ENCODE measurements around the gene PLAAT5.

DNA sequence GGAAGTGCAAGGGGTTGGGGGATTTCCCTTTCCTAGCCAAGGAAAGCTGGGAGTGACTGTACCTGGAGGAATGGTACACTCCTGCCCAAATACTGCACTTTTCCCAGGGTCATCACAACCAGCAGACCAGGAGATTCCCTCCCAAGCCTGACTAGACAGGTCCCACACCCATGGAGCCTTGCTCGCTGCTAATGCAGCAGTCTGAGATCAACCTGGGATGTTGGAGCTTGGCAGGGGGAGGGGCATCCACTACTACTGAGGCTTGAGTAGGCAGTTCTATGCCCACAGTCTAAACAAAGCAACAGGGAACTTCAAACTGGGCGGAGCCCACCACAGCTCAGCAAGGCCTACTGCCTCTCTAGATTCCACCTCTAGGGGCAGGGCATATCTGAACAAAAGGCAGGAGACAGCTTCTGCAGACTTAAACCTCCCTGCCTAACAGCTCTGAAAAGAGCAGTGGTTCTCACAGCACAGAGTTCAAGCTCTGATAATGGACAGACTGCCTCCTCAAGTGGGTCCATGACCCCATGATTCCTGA lies 62.9 kb downstream of the PLAAT5 start:
- TF ChIP-seq YY1 (IDR thresholded peaks at IDR 0.05; ENCODE audit: insufficient read depth, insufficient replicate concordance, low read depth, low read length) (no peak), JDP2 (CRISPR knock-in tag; IDR thresholded peaks at IDR 0.05; ENCODE audit: borderline replicate concordance) (no peak)
- TF ChIP-seq, protein P1, sequence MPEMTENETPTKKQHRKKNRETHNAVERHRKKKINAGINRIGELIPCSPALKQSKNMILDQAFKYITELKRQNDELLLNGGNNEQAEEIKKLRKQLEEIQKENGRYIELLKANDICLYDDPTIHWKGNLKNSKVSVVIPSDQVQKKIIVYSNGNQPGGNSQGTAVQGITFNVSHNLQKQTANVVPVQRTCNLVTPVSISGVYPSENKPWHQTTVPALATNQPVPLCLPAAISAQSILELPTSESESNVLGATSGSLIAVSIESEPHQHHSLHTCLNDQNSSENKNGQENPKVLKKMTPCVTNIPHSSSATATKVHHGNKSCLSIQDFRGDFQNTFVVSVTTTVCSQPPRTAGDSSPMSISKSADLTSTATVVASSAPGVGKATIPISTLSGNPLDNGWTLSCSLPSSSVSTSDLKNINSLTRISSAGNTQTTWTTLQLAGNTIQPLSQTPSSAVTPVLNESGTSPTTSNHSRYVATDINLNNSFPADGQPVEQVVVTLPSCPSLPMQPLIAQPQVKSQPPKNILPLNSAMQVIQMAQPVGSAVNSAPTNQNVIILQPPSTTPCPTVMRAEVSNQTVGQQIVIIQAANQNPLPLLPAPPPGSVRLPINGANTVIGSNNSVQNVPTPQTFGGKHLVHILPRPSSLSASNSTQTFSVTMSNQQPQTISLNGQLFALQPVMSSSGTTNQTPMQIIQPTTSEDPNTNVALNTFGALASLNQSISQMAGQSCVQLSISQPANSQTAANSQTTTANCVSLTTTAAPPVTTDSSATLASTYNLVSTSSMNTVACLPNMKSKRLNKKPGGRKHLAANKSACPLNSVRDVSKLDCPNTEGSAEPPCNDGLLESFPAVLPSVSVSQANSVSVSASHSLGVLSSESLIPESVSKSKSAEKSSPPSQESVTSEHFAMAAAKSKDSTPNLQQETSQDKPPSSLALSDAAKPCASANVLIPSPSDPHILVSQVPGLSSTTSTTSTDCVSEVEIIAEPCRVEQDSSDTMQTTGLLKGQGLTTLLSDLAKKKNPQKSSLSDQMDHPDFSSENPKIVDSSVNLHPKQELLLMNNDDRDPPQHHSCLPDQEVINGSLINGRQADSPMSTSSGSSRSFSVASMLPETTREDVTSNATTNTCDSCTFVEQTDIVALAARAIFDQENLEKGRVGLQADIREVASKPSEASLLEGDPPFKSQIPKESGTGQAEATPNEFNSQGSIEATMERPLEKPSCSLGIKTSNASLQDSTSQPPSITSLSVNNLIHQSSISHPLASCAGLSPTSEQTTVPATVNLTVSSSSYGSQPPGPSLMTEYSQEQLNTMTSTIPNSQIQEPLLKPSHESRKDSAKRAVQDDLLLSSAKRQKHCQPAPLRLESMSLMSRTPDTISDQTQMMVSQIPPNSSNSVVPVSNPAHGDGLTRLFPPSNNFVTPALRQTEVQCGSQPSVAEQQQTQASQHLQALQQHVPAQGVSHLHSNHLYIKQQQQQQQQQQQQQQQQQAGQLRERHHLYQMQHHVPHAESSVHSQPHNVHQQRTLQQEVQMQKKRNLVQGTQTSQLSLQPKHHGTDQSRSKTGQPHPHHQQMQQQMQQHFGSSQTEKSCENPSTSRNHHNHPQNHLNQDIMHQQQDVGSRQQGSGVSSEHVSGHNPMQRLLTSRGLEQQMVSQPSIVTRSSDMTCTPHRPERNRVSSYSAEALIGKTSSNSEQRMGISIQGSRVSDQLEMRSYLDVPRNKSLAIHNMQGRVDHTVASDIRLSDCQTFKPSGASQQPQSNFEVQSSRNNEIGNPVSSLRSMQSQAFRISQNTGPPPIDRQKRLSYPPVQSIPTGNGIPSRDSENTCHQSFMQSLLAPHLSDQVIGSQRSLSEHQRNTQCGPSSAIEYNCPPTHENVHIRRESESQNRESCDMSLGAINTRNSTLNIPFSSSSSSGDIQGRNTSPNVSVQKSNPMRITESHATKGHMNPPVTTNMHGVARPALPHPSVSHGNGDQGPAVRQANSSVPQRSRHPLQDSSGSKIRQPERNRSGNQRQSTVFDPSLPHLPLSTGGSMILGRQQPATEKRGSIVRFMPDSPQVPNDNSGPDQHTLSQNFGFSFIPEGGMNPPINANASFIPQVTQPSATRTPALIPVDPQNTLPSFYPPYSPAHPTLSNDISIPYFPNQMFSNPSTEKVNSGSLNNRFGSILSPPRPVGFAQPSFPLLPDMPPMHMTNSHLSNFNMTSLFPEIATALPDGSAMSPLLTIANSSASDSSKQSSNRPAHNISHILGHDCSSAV (CRISPR knock-in tag; IDR thresholded peaks at IDR 0.05; ENCODE audit: borderline replicate concordance), result no peak

All from HepG2 (cell line).